ENCODE measurements around the gene OLFM2. TPM values are rescaled to one million over a fixed set of nuclear protein-coding genes. Genes with fewer than 3 reads are reported as not detected.
"Not testable (repeated sequence)": the region's sequence is repeated elsewhere in the genome, so short reads cannot be mapped to it uniquely, and the experiment has no call there.

OLFM2 gene
- total RNA-seq, 1 donor from 2014 or later: 1.7 TPM

DNA sequence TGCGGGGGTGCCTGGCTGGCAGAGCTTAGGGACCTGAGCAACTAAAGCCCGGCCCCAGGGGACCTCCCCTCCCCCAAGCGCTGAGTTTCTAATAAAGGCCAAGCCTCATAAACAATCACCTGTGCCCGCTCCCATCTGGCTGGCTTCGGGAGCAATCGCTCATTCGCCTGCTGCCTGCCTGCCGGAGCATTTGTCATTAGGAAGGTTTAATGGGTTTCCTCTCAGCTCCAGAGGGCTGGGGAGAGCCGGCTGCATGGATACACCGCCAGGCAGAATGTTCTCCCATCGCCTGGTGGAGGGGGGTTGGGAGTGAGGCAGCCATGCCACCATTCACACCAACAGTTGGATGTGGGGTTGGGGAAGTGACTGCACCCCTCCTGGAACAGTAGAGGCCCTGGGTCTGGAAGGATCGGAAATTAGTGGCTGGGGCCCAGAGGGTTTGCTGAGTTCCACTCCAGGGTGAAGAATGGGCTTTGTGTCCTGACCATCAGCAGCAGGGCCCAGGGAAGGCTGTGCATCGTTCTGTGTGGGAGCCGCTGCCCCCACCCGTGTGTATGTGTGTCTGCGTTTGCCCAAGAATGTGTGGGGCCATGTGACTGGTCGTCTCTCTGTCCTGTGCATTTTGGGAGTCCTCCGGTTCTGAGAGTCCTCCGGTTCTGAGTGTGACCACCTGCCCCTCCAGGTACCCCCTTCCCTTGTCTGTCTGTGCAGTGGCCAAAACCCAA, 85.9 kb downstream of the OLFM2 start:
- intact Hi-C loops (cut with micrococcal nuclease): no loop called here
- H3K4me1 ChIP-seq: peaks cover 12% of the 10 kb centered on the region
- H3K9me3 ChIP-seq (replicated peaks): no peaks in the 10 kb centered on the region
- H3K27ac ChIP-seq (replicated peaks): no peak overlapping the region
- H3K4me3 ChIP-seq: no peak overlapping the region
- no peak for DNase-seq
- peaks cover 48% of the 10 kb centered on the region for H3K36me3 ChIP-seq
- no peaks in the 10 kb centered on the region for H3K27me3 ChIP-seq (ENCODE audit: low read depth)
- TF ChIP-seq, protein P1, sequence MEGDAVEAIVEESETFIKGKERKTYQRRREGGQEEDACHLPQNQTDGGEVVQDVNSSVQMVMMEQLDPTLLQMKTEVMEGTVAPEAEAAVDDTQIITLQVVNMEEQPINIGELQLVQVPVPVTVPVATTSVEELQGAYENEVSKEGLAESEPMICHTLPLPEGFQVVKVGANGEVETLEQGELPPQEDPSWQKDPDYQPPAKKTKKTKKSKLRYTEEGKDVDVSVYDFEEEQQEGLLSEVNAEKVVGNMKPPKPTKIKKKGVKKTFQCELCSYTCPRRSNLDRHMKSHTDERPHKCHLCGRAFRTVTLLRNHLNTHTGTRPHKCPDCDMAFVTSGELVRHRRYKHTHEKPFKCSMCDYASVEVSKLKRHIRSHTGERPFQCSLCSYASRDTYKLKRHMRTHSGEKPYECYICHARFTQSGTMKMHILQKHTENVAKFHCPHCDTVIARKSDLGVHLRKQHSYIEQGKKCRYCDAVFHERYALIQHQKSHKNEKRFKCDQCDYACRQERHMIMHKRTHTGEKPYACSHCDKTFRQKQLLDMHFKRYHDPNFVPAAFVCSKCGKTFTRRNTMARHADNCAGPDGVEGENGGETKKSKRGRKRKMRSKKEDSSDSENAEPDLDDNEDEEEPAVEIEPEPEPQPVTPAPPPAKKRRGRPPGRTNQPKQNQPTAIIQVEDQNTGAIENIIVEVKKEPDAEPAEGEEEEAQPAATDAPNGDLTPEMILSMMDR (IDR thresholded peaks at IDR 0.05; ENCODE audit: borderline replicate concordance): no peak

DNA sequence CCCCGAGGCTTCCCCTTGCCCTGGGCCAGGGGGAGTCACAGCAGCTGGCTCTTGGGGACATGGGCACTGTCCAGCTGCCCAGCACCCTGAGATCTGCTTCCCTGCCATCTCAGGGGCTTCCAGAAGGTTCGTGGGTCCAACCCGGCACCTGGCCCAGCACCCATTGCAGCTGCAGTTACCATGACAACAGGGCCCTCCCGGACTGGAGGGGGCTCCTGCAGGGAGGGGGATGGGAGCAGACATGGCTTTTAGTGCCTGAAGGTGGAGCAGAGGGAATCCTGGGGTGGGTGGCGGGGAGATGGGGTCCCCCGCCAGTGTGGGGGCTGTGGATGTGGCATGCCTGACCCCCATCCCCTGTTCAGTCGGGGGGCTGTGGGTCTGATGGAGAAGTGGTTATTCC, 86.5 kb downstream of the OLFM2 start:
- peaks cover 12% of the 10 kb centered on the region for H3K4me1 ChIP-seq
- no peaks in the 10 kb centered on the region for H3K9me3 ChIP-seq (replicated peaks)
- intact Hi-C loops (cut with micrococcal nuclease): no loop called here
- H3K36me3 ChIP-seq: peaks cover 51% of the 10 kb centered on the region
- H3K27ac ChIP-seq (replicated peaks): no peak overlapping the region
- H3K4me3 ChIP-seq: no peak overlapping the region
- no peak for DNase-seq
- TF ChIP-seq, protein P1 (IDR thresholded peaks at IDR 0.05; ENCODE audit: borderline replicate concordance): no peak
- no peaks in the 10 kb centered on the region for H3K27me3 ChIP-seq (ENCODE audit: low read depth)

DNA sequence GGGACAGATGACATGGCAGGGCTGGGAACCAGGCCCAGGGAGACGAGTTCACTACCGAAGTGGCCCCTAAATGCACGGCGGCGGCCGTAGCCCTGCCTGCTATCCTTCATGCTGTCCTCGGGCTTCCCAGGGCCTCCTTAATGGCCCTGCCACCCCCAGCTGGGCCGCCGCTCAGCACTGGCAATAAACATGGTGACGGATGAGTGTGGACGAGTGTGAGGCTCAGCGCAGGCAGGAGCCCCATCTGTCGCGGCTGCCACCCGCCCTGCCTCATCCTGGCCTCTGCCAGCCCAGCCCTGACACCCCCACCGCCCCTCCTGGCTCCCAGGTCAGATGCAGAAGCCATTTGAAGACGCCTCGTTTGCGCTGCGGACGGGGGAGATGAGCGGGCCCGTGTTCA, 87.6 kb downstream of the OLFM2 start:
- TF ChIP-seq, protein P1 (IDR thresholded peaks at IDR 0.05; ENCODE audit: borderline replicate concordance): no peak
- Histone ChIP-seq H3K27ac (replicated peaks) (no peak overlapping the region), H3K36me3 (peaks cover 62% of the 10 kb centered on the region), H3K4me3 (no peak overlapping the region), H3K4me1 (peaks cover 12% of the 10 kb centered on the region), H3K27me3 (ENCODE audit: low read depth) (no peaks in the 10 kb centered on the region), H3K9me3 (replicated peaks) (peaks cover 4% of the 10 kb centered on the region)
- intact Hi-C loops (cut with micrococcal nuclease): no loop called here
- no peak for DNase-seq

DNA sequence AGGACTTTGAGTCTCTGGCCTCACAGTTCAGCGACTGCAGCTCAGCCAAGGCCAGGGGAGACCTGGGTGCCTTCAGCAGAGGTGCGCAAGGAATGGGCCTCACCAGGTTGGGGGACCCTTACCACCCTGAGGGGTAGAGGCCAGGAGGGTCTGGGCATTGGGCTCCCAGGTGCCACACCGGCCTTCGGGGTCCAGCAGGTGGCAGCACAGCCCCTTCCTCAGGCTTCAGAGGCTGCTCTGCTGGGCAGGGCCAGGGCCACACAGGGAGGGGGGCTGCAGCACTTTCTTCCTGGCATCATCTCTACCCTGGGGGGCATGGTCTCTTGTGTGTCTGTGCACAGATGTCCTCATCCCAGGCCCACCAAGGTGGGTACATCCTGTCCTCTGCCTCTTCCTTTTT, 88.3 kb downstream of the OLFM2 start:
- no peak for DNase-seq
- intact Hi-C loops (cut with micrococcal nuclease): no loop called here
- peaks cover 69% of the 10 kb centered on the region for H3K36me3 ChIP-seq

DNA sequence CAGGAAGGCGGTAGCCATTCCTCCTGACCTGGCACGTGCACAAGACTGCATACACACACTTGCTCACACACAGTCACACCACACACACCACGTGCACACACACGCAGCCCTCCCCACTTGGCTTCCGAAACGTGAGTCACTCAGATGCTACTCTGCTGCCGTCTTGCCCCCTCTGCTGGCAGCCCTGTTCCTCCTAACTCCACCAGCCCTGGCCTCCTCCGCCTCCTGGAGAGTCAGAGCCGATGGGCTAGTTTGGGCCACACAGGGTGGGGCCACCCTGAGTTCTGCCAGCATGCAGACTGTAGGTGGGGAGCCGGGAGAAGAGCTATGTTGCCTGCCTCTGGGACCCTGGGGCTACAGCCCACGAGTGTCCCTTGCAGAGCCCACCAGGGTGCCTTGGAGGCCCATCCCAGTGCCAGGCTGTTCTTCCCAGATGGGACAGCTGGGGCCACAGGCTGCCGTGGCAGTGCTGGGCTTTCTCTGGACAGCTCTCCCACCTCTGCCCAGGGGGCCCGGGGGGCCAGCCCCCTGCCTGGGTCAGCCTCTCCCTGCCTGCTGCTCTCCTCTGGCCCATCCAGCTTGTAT, 89.1 kb downstream of the OLFM2 start:
- no peaks in the 10 kb centered on the region for H3K27me3 ChIP-seq (ENCODE audit: low read depth)
- no peak overlapping the region for H3K27ac ChIP-seq (replicated peaks)
- no peak overlapping the region for H3K4me3 ChIP-seq
- no peak for DNase-seq
- intact Hi-C loops (cut with micrococcal nuclease): no loop called here
- H3K4me1 ChIP-seq: peaks cover 22% of the 10 kb centered on the region
- H3K36me3 ChIP-seq: peaks cover 77% of the 10 kb centered on the region
- peaks cover 8% of the 10 kb centered on the region for H3K9me3 ChIP-seq (replicated peaks)
- TF ChIP-seq, protein P1 (IDR thresholded peaks at IDR 0.05; ENCODE audit: borderline replicate concordance): peak; percentile 34

More for the DNA sequence above, 88.3 kb downstream of the OLFM2 start:
- peaks cover 8% of the 10 kb centered on the region for H3K9me3 ChIP-seq (replicated peaks)
- H3K4me3 ChIP-seq: no peak overlapping the region
- TF ChIP-seq, protein P1 (IDR thresholded peaks at IDR 0.05; ENCODE audit: borderline replicate concordance): peak; percentile 37
- no peaks in the 10 kb centered on the region for H3K27me3 ChIP-seq (ENCODE audit: low read depth)
- H3K4me1 ChIP-seq: peaks cover 14% of the 10 kb centered on the region
- no peak overlapping the region for H3K27ac ChIP-seq (replicated peaks)

DNA sequence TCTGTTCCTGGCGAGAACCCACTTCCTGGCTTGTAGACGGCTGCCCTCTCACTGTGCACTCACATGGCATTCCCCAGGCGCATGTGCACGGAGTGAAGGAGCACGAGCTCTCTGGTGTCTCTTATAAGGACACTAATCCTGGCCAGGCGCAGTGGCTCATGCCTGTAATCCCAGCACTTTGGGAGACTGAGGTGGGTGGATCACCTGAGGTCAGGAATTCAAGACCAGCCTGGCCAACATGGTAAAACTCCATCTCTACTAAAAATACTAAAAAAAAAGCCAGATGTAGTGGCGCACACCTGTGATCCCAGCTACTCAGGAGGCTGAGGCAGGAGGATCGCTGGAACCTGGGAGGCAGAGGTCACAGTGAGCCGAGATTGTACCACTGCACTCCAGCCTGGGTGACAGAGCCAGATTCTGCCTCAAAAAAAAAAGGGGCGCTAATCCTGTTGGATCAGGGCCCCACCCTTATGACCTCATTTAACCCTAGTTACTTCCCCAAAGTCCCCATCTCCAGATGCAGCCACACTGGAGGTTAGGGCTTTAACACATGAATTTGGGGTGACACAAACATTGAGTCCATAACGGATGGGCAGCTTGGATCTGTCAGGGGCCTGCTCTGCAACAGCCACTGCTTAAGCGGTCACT, 92.6 kb downstream of the OLFM2 start:
- intact Hi-C loops (cut with micrococcal nuclease); H3K4me3 ChIP-seq; DNase-seq; H3K27ac ChIP-seq (replicated peaks); H3K27me3 ChIP-seq (ENCODE audit: low read depth); H3K9me3 ChIP-seq (replicated peaks): not testable (repeated sequence)
- Histone ChIP-seq H3K36me3 (peaks cover 88% of the 10 kb centered on the region), H3K4me1 (peaks cover 33% of the 10 kb centered on the region)

Measured in left ventricle myocardium inferior (tissue), 1 donor.